Naive thymus-derived CD8-positive, alpha-beta T cell (primary cell): Measurements from ENCODE around the gene CCR8. TPM values are rescaled to one million over a fixed set of nuclear protein-coding genes. Genes with fewer than 3 reads are reported as not detected.
"Not testable (repeated sequence)": the region's sequence is repeated elsewhere in the genome, so short reads cannot be mapped to it uniquely, and the experiment has no call there.

ENCODE experiments used
- ATAC-seq, 2 donors: fragments of 150-1000 bp; cut with Tn5 transposase in 1 of 2; sonication (Bioruptor Pico), chemical (Tn5 transposase) in 1 of 2; 1 replicate in 1 of 2; 2 replicates in 1 of 2; pipeline ENCODE4 v1.10.0; 2021; ENCODE audit warnings: mild to moderate bottlenecking in 2 of 2, moderate library complexity in 2 of 2
- POLR2A ChIA-PET: fragments of 350-600 bp; sonication (Branson Sonifier 250); formaldehyde crosslinking; loops from one replicate; lab custom pipeline; 2021; ENCODE audit warnings: antibody characterized with exemption; lab: Charles Lee
- DNase-seq, 10 donors: peaks; one replicate each; pipeline versions ENCODE4 v3.0.0 to v3.0.0-alpha.2; 2020 to 2022
- H3K27ac Mint-ChIP-seq, 10 donors: one replicate each; pipeline ENCODE4 v1.8.0; 2020 to 2022; ENCODE audit warnings: mild to moderate bottlenecking in 10 of 10, mixed read lengths in 10 of 10, moderate library complexity in 4 of 10, inconsistent platforms in 1 of 10
- H3K27me3 Mint-ChIP-seq, 5 donors: one replicate each; pipeline ENCODE4 v1.8.0; 2021 to 2022; ENCODE audit warnings: mixed read lengths in 5 of 5
- H3K36me3 Mint-ChIP-seq, 3 donors: one replicate each; pipeline ENCODE4 v1.8.0; 2020 to 2022; ENCODE audit warnings: mixed read lengths in 3 of 3, mild to moderate bottlenecking in 2 of 3, inconsistent platforms in 1 of 3
- H3K4me1 Mint-ChIP-seq, 4 donors: one replicate each; pipeline ENCODE4 v1.8.0; 2021 to 2022; ENCODE audit warnings: mixed read lengths in 4 of 4
- H3K4me3 Mint-ChIP-seq, 10 donors: one replicate each; pipeline ENCODE4 v1.8.0; 2020 to 2022; ENCODE audit warnings: mild to moderate bottlenecking in 10 of 10, mixed read lengths in 10 of 10, moderate library complexity in 6 of 10, inconsistent platforms in 1 of 10
- H3K9me3 Mint-ChIP-seq, 9 donors: one replicate each; pipeline ENCODE4 v1.8.0; 2020 to 2022; ENCODE audit warnings: mixed read lengths in 9 of 9, mild to moderate bottlenecking in 3 of 9, inconsistent platforms in 1 of 9, moderate library complexity in 1 of 9
- polyA plus RNA-seq, 3 donors: library from polyadenylated mRNA; unstranded; fragments of 300-500 nt; fragmentation: Illumina TruSeq; gene quantifications; one replicate each; pipeline ENCODE4 v1.2.3, GENCODE V29; 2021
- total RNA-seq, 8 experiments: library from RNA in 2 of 8; stranded (reverse) in 2 of 8; gene quantifications; one replicate each; pipeline ENCODE4 v1.2.3 and lab custom pipeline; 2021 to 2026

The CCR8 gene
- total and polyA plus RNA-seq, 5 experiments from 2014 or later, result 0.24 TPM; not detected in 4

GRCh38 chr3:39338201-39338600 is 8.7 kb downstream of the CCR8 start:
- Mint-ChIP-seq H3K4me3 (no peak overlapping the region), H3K27ac (no peak overlapping the region), H3K36me3 (no peaks in the 10 kb centered on the region), H3K4me1 (no peaks in the 10 kb centered on the region), H3K27me3 (peaks cover 0 to 2% (median 0%) of the 10 kb centered on the region in 5 donors), H3K9me3 (no peaks in the 10 kb centered on the region)
- DNase-seq, result no peak
- no peak for ATAC-seq
- POLR2A ChIA-PET, result no interaction called here

GRCh38 chr3:39339086-39339485 is 9.6 kb downstream of the CCR8 start:
- Mint-ChIP-seq H3K36me3 (no peaks in the 10 kb centered on the region), H3K27ac (no peak overlapping the region), H3K9me3 (no peaks in the 10 kb centered on the region), H3K4me1 (no peaks in the 10 kb centered on the region), H3K4me3 (no peak overlapping the region), H3K27me3 (peaks cover 0 to 2% (median 0%) of the 10 kb centered on the region in 5 donors)
- ATAC-seq, result no peak
- DNase-seq, result no peak
- POLR2A ChIA-PET, result no interaction called here

- H3K27ac Mint-ChIP-seq, result peak overlapping the region in 1 of 10 donors; percentile 48
- no peaks in the 10 kb centered on the region for H3K36me3 Mint-ChIP-seq
- H3K27me3 Mint-ChIP-seq, result peaks cover 0 to 2% (median 0%) of the 10 kb centered on the region in 5 donors
- DNase-seq (no peak), ATAC-seq (no peak)
- H3K4me3 Mint-ChIP-seq, result no peak overlapping the region
- H3K9me3 Mint-ChIP-seq, result no peaks in the 10 kb centered on the region
- POLR2A ChIA-PET, result no interaction called here
- H3K4me1 Mint-ChIP-seq, result peaks cover 2 to 22% (median 16%) of the 10 kb centered on the region in 4 donors
These were observed 13.7 kb downstream of the CCR8 start for GRCh38 chr3:39343076-39343717.

GRCh38 chr3:39343760-39344159 is 14.3 kb downstream of the CCR8 start:
- POLR2A ChIA-PET, result no interaction called here
- DNase-seq (no peak), ATAC-seq (no peak)
- Mint-ChIP-seq H3K4me1 (peaks cover 2 to 24% (median 16%) of the 10 kb centered on the region in 4 donors), H3K9me3 (no peaks in the 10 kb centered on the region), H3K27me3 (peaks cover 0 to 2% (median 0%) of the 10 kb centered on the region in 5 donors), H3K27ac (no peak overlapping the region), H3K4me3 (no peak overlapping the region), H3K36me3 (no peaks in the 10 kb centered on the region)

GRCh38 chr3:39344746-39345344 is 15.3 kb downstream of the CCR8 start:
- no peaks in the 10 kb centered on the region for H3K36me3 Mint-ChIP-seq
- H3K9me3 Mint-ChIP-seq, result no peaks in the 10 kb centered on the region
- POLR2A ChIA-PET, result no interaction called here
- no peak for DNase-seq
- H3K27ac Mint-ChIP-seq, result peak overlapping the region in 1 of 10 donors; percentile 40
- no peak for ATAC-seq
- peaks cover 2 to 34% (median 16%) of the 10 kb centered on the region in 4 donors for H3K4me1 Mint-ChIP-seq
- H3K4me3 Mint-ChIP-seq, result no peak overlapping the region
- peaks cover 0 to 2% (median 0%) of the 10 kb centered on the region in 5 donors for H3K27me3 Mint-ChIP-seq

GRCh38 chr3:39346785-39347585 is 17.5 kb downstream of the CCR8 start:
- Mint-ChIP-seq H3K27me3 (no peaks in the 10 kb centered on the region), H3K9me3 (no peaks in the 10 kb centered on the region), H3K4me1 (peaks cover 8 to 53% (median 31%) of the 10 kb centered on the region in 4 donors), H3K27ac (peak overlapping the region in 6 of 10 donors; percentile 1 to 57 (median 30)), H3K4me3 (peak overlapping the region in 5 of 10 donors; percentile 0 to 49 (median 12)), H3K36me3 (no peaks in the 10 kb centered on the region)
- no peak for DNase-seq
- ATAC-seq, result no peak
- POLR2A ChIA-PET, result interaction anchor here (1.1 kb wide), 1 partner anchor 15 kb away, joined by 4 read pairs; no protein-coding TSS in a partner anchor

GRCh38 chr3:39347586-39347876 is 18.0 kb downstream of the CCR8 start:
- DNase-seq, result no peak
- peaks cover 8 to 55% (median 31%) of the 10 kb centered on the region in 4 donors for H3K4me1 Mint-ChIP-seq
- H3K9me3 Mint-ChIP-seq, result no peaks in the 10 kb centered on the region
- POLR2A ChIA-PET, result interaction anchor here (0.6 to 1.1 kb wide), 2 partner anchors 14 to 196 kb away, joined by 3 to 4 read pairs; no protein-coding TSS in a partner anchor
- no peaks in the 10 kb centered on the region for H3K27me3 Mint-ChIP-seq
- H3K4me3 Mint-ChIP-seq, result peak overlapping the region in 1 of 10 donors; percentile 49
- no peak for ATAC-seq
- H3K27ac Mint-ChIP-seq, result peak overlapping the region in 8 of 10 donors; percentile 4 to 48 (median 13)
- no peaks in the 10 kb centered on the region for H3K36me3 Mint-ChIP-seq

GRCh38 chr3:39349080-39349479 is 19.6 kb downstream of the CCR8 start:
- ATAC-seq (no peak), DNase-seq (no peak)
- H3K4me3 Mint-ChIP-seq, result no peak overlapping the region
- no peaks in the 10 kb centered on the region for H3K9me3 Mint-ChIP-seq
- no peaks in the 10 kb centered on the region for H3K27me3 Mint-ChIP-seq
- peak overlapping the region in 4 of 10 donors; percentile 8 to 50 (median 23) for H3K27ac Mint-ChIP-seq
- POLR2A ChIA-PET, result no interaction called here
- peaks cover 8 to 55% (median 31%) of the 10 kb centered on the region in 4 donors for H3K4me1 Mint-ChIP-seq
- no peaks in the 10 kb centered on the region for H3K36me3 Mint-ChIP-seq

- Mint-ChIP-seq H3K36me3 (no peaks in the 10 kb centered on the region), H3K4me3 (peak overlapping the region in 3 of 10 donors; percentile 26 to 56 (median 31)), H3K27ac (peak overlapping the region; percentile 19 to 90 (median 66)), H3K27me3 (peaks cover 0 to 2% (median 0%) of the 10 kb centered on the region in 5 donors), H3K4me1 (peaks cover 8 to 55% (median 31%) of the 10 kb centered on the region in 4 donors), H3K9me3 (no peaks in the 10 kb centered on the region)
- POLR2A ChIA-PET, result no interaction called here
- peak in 1 of 2 donors; percentile 52 for ATAC-seq
- DNase-seq, result peak in 1 of 10 donors; percentile 15
These were observed 21.2 kb downstream of the CCR8 start for GRCh38 chr3:39350714-39351113.

- peak overlapping the region in 3 of 10 donors; percentile 26 to 56 (median 31) for H3K4me3 Mint-ChIP-seq
These were observed 21.6 kb downstream of the CCR8 start for GRCh38 chr3:39351134-39351533.

GRCh38 chr3:39353168-39353927 is 23.8 kb downstream of the CCR8 start:
- peaks cover 6 to 45% (median 26%) of the 10 kb centered on the region in 4 donors for H3K4me1 Mint-ChIP-seq
- H3K27me3 Mint-ChIP-seq, H3K4me3 Mint-ChIP-seq, H3K36me3 Mint-ChIP-seq, DNase-seq, H3K9me3 Mint-ChIP-seq, POLR2A ChIA-PET, ATAC-seq: not testable (repeated sequence)
- peak overlapping the region in 1 of 10 donors; percentile 8 for H3K27ac Mint-ChIP-seq

More at GRCh38 chr3:39351134-39351533, 21.6 kb downstream of the CCR8 start:
- H3K9me3 Mint-ChIP-seq, H3K36me3 Mint-ChIP-seq, ATAC-seq, DNase-seq, H3K27me3 Mint-ChIP-seq, POLR2A ChIA-PET: not testable (repeated sequence)
- Mint-ChIP-seq H3K4me1 (peaks cover 8 to 52% (median 30%) of the 10 kb centered on the region in 4 donors), H3K27ac (peak overlapping the region; percentile 19 to 90 (median 66))

GRCh38 chr3:39358333-39358732 is 28.8 kb downstream of the CCR8 start:
- Mint-ChIP-seq H3K4me3 (peak overlapping the region in 4 of 10 donors; percentile 0 to 49 (median 28)), H3K36me3 (no peaks in the 10 kb centered on the region), H3K9me3 (no peaks in the 10 kb centered on the region), H3K27ac (peak overlapping the region in 2 of 10 donors; percentile 78 to 86), H3K27me3 (peaks cover 0 to 2% (median 0%) of the 10 kb centered on the region in 5 donors), H3K4me1 (peaks cover 19 to 53% (median 45%) of the 10 kb centered on the region in 4 donors)
- peak in 1 of 10 donors; percentile 21 for DNase-seq
- POLR2A ChIA-PET, result interaction anchor here (0.7 kb wide), 1 partner anchor 18 kb away, joined by 5 read pairs; no protein-coding TSS in a partner anchor
- ATAC-seq, result no peak
